ENCODE results near the gene UTF1.

DNA sequence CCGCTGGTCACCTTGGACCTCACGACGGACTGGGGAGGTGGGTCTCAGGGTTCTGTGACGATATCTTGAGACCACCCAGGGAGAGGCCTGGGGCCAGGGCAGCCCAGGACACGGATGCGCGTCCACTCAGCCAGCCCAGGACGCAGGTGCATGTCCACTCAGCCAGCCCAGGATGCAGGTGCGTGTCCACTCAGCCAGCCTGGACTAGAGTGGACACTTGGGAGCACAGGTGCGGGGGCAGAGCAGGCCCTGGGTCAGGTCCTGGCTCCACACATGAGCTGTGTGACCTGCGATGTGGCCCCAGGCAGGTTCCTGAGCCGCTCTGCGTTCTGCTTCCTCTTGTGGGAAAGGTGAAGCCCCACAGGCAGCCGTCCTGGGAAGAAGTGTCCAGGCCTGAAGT lies 47.8 kb upstream of the UTF1 start:
- TF ChIP-seq TRIM28 (IDR thresholded peaks at IDR 0.05; ENCODE audit: borderline replicate concordance, low read length) (no peak), ZNF549 (tag by site-specific recombination; IDR thresholded peaks at IDR 0.05) (no peak), YY1 (tag by site-specific recombination; IDR thresholded peaks at IDR 0.05) (no peak), ZNF248 (tag by site-specific recombination; IDR thresholded peaks at IDR 0.05) (no peak), ZNF571 (tag by site-specific recombination; IDR thresholded peaks at IDR 0.05) (no peak), ZNF561 (tag by site-specific recombination; IDR thresholded peaks at IDR 0.05; ENCODE audit: borderline replicate concordance) (no peak), REPIN1 (tag by site-specific recombination; IDR thresholded peaks at IDR 0.05; ENCODE audit: low read depth) (no peak), ZNF157 (tag by site-specific recombination; IDR thresholded peaks at IDR 0.05) (no peak), ZFP69B (tag by site-specific recombination; IDR thresholded peaks at IDR 0.05) (no peak)
- TF ChIP-seq, protein P1, sequence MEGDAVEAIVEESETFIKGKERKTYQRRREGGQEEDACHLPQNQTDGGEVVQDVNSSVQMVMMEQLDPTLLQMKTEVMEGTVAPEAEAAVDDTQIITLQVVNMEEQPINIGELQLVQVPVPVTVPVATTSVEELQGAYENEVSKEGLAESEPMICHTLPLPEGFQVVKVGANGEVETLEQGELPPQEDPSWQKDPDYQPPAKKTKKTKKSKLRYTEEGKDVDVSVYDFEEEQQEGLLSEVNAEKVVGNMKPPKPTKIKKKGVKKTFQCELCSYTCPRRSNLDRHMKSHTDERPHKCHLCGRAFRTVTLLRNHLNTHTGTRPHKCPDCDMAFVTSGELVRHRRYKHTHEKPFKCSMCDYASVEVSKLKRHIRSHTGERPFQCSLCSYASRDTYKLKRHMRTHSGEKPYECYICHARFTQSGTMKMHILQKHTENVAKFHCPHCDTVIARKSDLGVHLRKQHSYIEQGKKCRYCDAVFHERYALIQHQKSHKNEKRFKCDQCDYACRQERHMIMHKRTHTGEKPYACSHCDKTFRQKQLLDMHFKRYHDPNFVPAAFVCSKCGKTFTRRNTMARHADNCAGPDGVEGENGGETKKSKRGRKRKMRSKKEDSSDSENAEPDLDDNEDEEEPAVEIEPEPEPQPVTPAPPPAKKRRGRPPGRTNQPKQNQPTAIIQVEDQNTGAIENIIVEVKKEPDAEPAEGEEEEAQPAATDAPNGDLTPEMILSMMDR (tag by site-specific recombination; IDR thresholded peaks at IDR 0.05) = no peak
